Fibroblast of skin of right quadriceps (primary cell): ENCODE data around the gene NALCN.
"Not testable (repeated sequence)": the region's sequence is repeated elsewhere in the genome, so short reads cannot be mapped to it uniquely, and the experiment has no call there.

Experiments
- DNase-seq: peaks from one replicate; pipeline ENCODE4 v3.0.0-alpha.2; 2013

Gene NALCN

DNA sequence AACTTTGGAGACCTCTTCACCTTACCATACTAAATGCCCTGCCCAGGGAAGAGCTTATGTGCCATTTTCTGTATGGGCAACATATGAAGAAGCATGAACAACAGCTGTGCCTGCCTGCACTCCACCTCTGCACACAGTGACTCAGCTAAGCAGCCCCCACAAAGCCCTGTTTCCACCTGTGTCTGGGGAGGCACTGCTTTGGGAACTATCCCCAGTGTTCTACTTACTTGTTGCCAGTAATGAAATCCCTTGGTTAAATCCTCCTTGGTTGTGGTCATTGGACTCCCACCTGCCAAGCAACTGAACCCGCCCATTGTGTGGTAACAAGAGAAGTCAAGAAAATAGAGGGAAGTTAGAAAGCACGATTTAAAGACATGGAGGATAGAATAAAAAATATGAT, 84.6 kb downstream of the NALCN start:
- no peak for DNase-seq

DNA sequence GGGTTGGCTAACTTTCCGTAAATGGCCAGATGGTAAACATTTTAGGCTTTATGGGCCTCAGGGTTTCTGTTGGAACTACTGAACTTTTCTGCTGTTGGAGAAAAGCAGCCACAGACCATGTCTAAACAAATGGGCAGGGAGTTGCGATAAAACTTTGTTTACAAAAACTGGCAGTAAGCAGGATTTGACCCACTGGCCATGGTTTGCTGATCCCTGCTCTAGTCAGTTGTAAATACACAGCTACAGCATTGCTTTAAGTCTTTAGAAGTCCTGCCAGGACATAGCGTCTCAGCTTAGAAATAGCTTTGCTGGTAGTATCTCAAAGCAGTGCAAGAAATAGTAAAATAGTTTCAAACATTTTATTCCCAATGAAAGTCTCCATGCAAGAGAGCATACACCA, 88.4 kb downstream of the NALCN start:
- no peak for DNase-seq

DNA sequence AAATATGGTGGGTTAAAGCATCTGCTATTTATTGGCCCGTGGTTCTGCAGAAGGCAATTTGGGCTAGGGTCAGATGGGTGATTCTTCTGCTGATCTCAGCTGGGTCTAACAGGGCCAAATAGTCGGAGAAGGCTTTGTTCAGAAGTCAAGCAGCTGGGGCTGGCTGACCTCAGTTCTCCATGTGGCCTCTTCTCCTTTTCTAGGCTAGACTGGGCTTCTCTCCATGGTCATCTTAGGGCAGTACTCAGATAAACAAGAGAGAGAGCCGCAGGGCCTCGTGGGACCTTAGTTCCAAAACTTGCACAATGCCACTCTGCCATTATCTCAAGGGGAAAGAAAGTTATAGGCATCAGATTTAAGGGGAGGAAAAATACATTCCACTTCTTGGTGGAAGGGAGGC, 89.6 kb downstream of the NALCN start:
- no peak for DNase-seq

DNA sequence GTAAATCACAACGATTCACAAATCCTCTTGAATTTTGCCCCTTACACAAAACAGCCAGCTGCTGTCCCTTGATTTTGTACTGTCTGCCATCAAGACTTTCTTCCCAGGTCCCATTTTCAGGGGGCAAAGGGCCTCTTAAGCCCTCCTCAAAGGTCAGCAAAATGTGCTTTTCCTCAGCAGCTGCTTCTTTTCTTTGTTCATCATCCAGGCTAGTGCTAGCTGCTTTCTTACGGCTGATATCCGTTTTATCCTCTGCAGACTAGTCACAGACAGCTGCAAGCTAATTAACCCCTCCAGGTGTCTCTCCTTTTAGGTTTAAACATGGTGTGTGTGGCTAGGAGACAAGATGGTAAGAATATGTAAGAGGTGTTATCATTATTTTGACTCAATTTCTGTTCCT, 90.9 kb downstream of the NALCN start:
- no peak for DNase-seq

DNA sequence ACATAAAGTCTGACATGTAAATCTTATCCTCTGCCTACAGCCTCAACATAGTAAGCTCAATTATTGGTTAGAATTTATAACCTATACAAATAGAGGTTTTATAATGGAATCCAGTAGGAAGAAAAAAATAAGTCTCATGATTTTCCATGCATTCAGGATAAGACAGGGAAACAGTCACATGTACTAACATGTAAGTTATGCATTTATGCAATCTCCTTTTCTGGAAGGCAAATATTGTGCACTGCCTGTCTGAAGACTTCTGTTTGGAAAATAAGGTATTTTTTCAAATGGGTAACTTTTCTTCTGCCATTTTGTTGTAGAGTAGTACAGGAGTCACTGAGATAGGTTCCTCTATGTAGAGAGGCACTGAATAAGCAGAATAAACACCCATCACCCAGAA, 92.7 kb downstream of the NALCN start:
- no peak for DNase-seq

DNA sequence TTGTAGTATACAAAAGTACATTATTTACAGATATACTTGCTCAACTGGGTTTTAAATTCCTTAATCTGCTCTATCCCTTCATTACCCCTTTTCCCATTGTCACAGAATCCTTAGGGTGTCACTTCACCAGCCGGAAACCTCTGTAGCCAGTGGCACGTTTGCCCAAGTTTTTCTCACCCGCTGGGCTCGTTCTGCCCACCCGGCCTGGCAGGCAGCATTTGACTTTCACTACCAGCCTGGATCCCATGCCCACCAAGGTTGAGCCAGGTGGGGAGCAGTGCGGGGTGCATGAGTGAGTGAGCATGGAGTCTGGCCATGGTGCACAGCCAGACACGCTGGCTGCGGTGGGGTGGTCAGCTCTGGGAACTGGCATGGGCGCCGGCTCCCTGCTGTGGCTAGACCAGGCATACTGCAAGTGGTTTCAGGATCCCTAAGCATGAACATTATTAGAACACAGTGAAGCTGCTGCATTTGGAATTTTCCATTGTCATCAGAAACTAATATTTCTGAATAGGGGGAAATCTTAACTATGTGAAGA, 98.3 kb downstream of the NALCN start:
- DNase-seq, result no peak

DNA sequence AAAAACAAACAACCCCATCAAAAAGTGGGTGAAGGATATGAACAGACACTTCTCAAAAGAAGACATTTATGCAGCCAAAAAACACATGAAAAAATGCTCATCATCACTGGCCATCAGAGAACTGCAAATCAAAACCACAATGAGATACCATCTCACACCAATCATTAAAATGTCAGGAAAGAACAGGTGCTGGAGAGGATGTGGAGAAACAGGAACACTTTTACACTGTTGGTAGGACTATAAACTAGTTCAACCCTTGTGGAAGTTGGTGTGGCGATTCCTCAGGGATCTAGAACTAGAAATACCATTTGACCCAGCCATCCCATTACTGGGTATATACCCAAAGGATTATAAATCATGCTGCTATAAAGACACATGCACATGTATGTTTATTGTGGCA, 102.8 kb downstream of the NALCN start:
- not testable (repeated sequence) for DNase-seq

DNA sequence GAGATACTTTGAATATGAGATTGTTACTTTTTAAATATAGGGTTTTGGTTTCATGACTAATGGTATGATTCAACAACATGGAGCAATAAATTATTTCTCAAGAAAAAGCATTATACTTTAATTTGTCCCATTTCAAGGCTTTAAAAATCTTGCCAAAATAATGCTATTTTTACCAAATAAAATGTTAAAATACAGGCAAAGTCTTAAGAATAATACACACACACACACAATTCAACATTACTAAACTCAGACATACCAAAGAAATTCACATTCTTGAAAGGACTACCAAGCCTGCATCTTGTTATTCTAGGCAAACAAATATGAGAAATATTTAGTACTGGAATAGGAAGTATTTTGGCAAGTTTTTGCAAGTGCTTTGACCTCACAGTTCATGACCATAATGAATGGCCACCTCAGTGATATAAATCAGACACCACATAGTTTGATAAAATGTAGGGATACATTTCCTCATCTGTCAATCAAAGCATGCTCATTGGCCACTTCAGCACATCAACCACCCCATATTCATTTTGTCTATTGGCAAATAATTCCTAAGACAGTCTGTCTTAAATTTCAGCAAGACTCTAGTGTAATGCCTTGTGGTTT, 107.2 kb downstream of the NALCN start:
- DNase-seq, result peak; percentile 88

DNA sequence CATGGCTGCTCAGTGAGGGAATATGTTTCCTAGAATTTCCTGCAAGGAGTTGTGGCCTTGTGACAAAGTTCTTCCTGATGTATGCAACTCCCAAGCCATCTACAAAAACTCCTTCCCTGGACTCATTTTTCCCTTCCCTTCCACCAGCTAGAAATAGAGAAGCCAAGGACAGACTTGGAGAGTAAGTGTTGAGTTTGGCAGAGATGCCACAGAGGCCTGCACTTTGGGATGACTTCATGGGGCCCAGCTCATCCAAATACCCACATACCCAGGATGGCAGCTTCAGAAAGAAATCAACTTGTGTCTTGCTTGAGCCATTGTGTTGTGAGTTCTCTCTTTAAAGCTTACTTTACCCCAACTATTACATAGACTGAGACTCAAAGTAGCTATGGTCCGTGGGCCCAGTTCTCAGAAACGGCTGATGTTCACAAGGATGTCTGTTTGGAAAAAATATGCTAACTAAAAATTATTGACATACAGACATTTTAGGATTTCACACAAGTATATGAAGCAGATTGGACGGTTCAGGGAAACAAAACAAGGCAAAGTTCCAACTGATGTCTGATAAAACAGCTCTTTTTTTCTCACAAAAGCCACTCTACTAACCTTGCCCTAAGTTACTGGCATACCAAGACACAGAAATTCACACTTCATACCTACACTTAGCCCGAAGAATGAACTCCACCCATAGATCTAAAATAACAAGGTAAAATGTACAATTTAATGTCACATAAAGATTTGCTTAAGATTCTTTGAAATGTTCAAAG, 107.9 kb downstream of the NALCN start:
- no peak for DNase-seq

DNA sequence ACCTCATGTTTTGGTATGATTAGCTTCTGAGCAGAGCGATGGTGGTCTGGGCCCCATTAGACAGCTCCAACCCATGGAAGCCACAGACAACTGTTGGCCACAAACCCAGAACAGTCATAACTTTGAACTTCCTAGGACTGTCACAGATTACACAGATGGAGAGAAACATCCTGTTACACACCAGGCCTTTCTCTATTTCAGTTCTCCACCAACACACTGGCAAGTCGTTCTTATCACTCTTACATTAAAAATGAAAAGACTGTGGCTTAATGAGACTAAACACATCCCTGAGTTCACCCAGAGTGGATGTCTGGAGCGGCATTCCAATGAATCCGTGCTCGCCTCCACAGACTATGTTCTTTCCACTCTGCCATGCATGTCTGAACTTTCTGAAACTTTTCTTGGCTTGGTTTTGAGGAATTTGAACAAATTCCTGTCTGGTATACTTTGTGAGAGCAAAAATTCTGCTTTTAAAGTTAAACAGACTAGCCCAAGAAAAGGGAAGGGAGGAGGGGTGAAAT, 109.1 kb downstream of the NALCN start:
- peak; percentile 92 for DNase-seq

DNA sequence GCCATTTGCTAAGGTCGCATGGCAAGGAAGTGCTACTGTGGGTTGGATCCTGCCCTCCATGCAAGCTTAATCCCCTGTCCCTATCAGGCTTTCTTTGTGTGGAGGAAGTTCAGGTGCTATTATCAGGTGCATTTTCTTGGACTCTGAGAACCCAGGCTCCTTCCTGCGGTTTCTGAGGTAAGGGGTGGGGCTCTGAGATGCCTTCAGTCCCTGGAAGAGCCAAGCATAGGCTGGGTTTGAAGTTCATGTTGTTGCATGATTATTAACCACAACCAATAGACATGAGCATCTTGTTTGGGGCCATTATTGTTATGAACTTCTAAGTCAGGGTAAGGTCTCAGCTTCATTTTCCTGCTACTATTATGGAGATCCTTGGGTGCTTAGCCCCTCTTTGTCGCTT, 109.5 kb downstream of the NALCN start:
- no peak for DNase-seq

DNA sequence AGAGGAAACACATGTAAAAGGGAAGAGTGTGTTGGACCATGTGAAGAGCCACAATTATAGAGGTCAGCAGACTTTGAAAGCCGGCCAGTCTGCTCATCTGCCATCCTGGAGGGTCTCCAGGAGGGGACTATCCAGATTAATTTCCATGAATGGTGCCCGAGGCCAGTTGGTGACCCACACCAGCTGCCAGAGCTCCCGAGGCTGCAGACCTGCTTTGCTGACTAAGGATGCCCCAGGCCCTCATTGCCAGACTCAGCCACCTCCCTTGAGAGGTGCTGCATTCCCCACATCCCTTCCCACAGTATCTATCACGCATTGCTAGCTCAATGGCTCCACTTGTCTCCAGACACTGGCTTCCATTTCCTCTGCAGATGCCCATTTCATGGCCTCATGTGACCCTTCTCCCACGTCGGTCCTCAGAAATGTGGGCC, 110.3 kb downstream of the NALCN start:
- DNase-seq, result no peak

DNA sequence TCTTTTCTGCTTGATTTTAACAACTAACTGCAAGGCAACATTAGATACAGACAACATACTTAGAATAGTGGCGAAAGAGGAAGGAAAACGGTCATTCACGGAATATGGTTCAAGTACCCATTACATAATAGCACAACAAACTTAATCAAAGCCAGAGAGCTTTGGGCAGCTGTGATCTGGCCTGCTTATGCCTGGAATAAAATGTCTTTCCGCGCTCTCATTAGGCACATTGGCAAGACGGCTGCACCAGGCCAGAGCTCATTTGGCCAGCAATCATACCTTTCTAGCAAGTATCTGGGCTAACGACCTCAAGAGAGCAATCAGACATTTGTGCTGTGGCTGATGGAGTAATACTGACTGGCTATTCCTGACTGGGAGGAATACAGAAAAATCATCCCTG, 112.8 kb downstream of the NALCN start:
- no peak for DNase-seq

DNA sequence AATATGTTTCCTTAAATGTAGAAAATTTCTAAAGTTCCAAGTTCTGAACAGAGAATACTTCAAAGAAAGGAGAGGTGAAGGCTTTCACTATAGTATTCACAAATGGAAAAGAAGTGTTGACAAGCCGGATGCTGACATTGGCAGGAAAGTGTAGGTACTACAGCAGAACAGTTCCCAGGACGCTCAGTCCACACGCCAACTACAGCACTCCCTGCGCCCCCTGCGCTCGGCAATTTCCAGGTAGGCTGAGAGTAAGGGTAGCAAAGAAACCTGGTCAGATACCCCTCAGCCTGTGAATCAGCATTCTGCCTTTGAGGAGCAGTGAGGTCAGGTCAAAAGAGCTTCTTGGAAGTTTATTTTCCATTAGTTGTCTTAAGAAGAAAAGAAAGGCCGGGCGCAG, 115.3 kb downstream of the NALCN start:
- DNase-seq, result no peak

DNA sequence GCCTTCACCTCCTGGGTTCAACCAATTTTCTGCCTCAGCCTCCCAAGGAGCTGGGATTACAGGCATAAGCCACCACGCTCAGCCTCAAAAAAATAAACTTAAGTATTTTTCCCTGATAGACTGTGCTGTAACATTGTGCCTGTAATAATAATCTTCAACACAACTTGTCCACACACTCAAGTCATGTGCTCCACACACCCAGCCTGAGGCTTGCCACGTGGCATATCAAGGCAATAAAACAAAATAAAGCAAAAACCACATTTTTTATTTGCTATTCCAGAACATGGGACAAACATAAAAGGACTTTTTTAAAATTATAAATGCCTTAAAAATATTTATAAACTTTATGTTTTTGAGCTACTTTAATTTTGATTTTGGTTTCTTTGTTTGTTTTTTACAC, 115.8 kb downstream of the NALCN start:
- no peak for DNase-seq

DNA sequence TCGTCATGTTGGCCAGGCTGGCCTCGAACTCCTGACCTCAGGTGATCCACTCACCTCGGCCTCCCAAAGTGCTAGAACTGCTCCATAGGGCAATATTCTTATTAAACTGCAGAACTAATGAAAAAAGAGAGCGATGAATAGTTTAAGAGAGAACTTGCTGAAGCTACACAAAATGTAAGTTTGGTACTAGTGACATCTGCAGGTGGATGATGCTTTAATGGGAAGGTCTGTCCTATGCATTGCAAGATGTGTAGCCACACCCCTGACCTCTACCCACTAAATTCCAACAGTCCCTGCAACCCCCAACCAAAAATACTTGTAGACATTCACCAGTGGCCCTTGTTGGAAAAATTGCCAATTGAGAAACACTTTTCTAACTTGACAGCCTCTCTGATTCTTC, 117.8 kb downstream of the NALCN start:
- no peak for DNase-seq

DNA sequence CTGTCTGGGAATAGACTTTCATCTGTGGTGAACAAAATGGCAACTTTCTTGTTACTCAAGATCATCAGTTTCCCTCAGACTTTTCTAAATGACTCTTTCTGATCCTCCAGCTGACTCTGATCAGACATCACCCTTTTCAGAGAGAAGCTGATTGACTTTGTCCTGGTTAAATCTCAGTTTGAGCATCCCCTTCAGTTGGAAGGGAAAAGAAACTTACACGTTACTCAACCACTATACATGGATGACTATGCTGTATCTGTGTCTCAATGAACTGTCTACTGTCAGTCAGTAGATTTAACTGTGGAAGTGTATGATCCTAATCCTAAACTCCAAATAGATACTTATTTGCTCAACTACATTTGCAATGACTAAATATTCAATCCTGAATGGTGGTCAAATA, 118.5 kb downstream of the NALCN start:
- no peak for DNase-seq

DNA sequence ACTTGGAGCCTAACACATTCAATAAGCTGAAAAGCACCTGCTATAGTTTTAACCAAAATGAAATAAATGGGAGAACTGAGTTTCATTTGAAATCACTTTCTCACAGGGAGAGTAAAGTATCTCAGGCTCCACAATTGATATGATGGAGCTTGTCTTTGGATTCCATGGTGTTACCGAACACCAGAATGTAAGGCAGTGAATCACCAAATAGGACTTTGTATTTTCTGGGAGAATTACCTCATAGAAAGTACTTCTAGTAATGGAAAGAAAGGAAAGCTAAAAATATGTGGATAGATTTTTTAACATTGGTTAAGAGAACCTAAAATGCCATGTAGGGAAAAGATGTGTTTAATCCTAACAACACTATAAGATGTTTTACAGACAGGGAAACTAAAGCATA, 123.6 kb downstream of the NALCN start:
- peak; percentile 35 for DNase-seq

DNA sequence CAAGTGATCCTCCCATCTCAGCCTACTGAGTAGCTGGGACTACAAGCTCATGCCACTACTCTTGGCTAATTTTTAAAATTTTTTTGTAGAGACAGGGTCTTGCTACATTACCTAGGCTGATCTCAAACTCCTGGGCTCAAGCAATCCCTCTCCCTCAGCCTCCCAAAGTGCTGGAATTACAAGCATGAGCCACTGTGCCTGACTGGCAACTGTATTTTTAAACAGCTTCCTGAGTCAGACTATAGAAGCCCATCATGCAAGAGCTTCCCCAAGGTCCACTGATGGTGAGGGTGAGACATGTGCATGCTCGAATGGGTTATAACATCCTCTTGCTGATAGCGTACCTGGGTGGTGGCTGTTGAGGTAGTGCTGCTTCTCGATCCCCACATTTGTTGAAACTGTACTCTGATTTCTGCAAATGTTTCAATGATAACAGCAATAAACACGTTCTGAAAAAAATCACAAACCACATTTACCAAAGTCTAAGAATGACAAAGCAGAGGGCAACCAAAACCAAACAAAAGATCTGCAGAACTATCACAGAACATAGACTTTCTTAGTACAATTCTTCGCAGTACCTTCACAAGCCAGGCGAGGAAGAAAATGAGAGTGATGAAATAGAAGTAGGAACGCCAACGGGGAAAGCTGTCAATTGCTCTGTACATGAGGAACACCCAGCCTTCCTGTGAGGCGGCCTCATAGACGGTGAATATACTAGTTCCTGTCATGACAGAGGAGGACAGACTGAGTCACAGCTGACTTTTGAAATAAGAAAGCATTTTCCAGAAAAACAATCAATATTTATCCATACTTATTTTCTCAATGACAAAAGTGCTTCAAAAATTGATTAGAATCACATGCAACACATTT, 124.4 kb downstream of the NALCN start:
- peak; percentile 35 for DNase-seq

DNA sequence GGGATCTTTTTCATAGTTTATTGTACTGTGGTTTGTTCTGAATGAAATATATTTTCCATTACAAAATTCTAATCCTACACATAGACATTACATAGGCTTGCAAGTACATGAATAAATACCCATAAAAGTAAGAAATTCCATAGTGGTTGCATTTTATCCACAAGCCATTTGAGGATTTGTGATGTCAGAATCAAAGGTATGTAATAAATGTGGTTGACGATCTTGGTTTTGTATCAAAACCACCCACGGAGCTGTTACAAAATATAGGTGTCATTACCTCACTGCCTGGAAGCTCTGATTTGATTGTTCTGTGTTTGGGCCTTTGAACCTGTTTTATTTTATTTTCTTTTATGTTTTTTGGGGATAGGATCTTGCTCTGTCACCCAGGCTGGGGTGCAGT, 125.1 kb downstream of the NALCN start:
- DNase-seq, result peak; percentile 81

DNA sequence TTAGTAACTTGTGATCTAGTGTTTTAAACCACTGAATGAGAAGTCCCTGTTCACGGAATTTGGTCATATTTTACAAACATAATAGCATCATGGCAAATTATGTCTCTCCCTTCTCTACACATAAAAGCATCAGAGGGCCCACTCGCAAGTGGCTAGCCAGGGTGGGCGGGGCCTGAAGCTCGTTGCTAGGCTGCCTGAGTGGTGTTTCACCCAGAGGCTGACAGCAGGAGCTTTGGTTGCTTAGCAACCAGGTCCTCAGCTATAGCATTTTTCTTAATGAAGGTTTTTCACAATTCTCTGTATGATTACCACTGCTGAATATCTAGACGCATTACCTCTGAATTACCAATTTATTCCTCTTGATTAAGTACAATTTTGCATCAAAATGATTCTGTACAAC, 126.5 kb downstream of the NALCN start:
- peak; percentile 56 for DNase-seq

DNA sequence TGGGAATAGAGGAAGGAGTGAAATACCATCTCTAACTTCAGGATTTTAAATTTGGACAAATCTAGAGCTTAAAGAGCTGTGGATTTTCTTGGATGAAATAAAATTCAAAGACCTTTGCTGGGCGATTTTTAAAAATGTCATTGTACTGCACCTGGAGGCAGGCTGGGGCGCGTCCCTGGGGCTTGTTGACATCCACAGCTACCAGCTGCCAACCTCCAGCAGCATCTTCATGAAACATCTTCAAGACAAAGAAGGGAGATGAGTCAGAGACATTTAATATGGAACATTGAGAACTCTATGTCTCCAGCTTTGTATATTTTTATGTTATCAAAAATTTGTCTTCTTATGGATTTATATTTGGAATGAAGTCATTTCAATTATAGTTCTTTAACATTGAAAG, 132.5 kb downstream of the NALCN start:
- DNase-seq, result no peak

DNA sequence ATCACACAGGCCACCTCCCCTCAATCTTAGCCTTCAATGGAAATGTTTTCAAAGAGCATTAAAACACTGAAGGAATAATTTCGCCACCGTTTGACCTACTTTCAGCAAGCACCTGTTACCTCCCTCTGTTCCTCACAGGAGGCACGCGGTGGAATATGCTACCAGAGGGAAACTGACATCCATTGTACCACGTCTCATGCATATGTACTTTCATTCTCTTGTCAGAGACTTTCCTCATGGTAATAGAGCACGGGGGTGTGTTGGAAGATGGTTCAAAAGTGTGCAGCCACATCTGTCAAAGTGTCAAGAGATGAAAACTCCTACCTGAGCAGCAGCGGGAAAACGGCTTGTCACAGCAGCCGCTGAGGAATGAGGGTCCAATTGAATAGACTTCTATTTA, 143.4 kb downstream of the NALCN start:
- no peak for DNase-seq
